CD8-positive, alpha-beta memory T cell (primary cell): ENCODE data around the gene SERGEF. TPM values are rescaled to one million over a fixed set of nuclear protein-coding genes. Genes with fewer than 3 reads are reported as not detected.

ENCODE experiments used
- CTCF ChIA-PET: fragments of 350-600 bp; sonication (Branson Sonifier 250); formaldehyde crosslinking; loops from one replicate; lab custom pipeline; 2021; ENCODE audit warnings: antibody characterized with exemption; lab: Charles Lee
- POLR2A ChIA-PET: fragments of 350-600 bp; sonication (Branson Sonifier 250); formaldehyde crosslinking; loops from one replicate; lab custom pipeline; 2021; ENCODE audit warnings: antibody characterized with exemption; lab: Charles Lee
- DNase-seq, 5 donors: peaks; one replicate each; pipeline versions ENCODE4 v3.0.0 to v3.0.0-alpha.2; 2020 to 2022; ENCODE audit warnings: mixed read lengths in 1 of 5
- H3K27ac ChIP-seq: one replicate; pipeline ENCODE4 v1.7.0; 2013; ENCODE audit warnings: low read depth, mild to moderate bottlenecking, low read length, moderate library complexity
- H3K27me3 ChIP-seq: 2 replicates; pipeline ENCODE4 v1.7.0; 2013; ENCODE audit warnings: low read length, mild to moderate bottlenecking; ENCODE audit not compliant: insufficient read depth, poor library complexity, severe bottlenecking
- H3K36me3 ChIP-seq: 2 replicates; pipeline ENCODE4 v1.7.0; 2013; ENCODE audit warnings: mild to moderate bottlenecking, low read length, moderate library complexity; ENCODE audit not compliant: insufficient read depth
- H3K4me1 ChIP-seq: 2 replicates; pipeline ENCODE4 v1.7.0; 2013; ENCODE audit warnings: mild to moderate bottlenecking, low read length, moderate library complexity; ENCODE audit not compliant: insufficient read depth
- H3K4me3 ChIP-seq: 2 replicates; pipeline ENCODE4 v1.7.0; 2013; ENCODE audit warnings: mild to moderate bottlenecking, low read length
- H3K9me3 ChIP-seq: 2 replicates; pipeline ENCODE4 v1.7.0; 2013; ENCODE audit warnings: mild to moderate bottlenecking, low read length
- H3K27ac Mint-ChIP-seq, 8 donors: one replicate each; pipeline ENCODE4 v1.8.0; 2020 to 2021; ENCODE audit warnings: mixed read lengths in 8 of 8, mild to moderate bottlenecking in 6 of 8, inconsistent platforms in 3 of 8, moderate library complexity in 3 of 8
- H3K27me3 Mint-ChIP-seq, 2 donors: one replicate each; pipeline ENCODE4 v1.8.0; 2020 to 2021; ENCODE audit warnings: mixed read lengths in 2 of 2, mild to moderate bottlenecking in 1 of 2, moderate library complexity in 1 of 2
- H3K36me3 Mint-ChIP-seq, 3 donors: one replicate each; pipeline ENCODE4 v1.8.0; 2020 to 2021; ENCODE audit warnings: mixed read lengths in 3 of 3, inconsistent platforms in 1 of 3, mild to moderate bottlenecking in 1 of 3
- H3K4me1 Mint-ChIP-seq, 3 donors: one replicate each; pipeline ENCODE4 v1.8.0; 2020 to 2021; ENCODE audit warnings: mixed read lengths in 3 of 3, inconsistent platforms in 1 of 3, mild to moderate bottlenecking in 1 of 3
- H3K4me3 Mint-ChIP-seq, 7 donors: one replicate each; pipeline ENCODE4 v1.8.0; 2020 to 2021; ENCODE audit warnings: mixed read lengths in 7 of 7, mild to moderate bottlenecking in 6 of 7, moderate library complexity in 4 of 7, inconsistent platforms in 2 of 7
- H3K9me3 Mint-ChIP-seq, 5 donors: one replicate each; pipeline ENCODE4 v1.8.0; 2020 to 2022; ENCODE audit warnings: mixed read lengths in 5 of 5, mild to moderate bottlenecking in 3 of 5, moderate library complexity in 2 of 5, inconsistent platforms in 1 of 5
- polyA plus RNA-seq: library from polyadenylated mRNA; unstranded; fragments of 300-500 nt; fragmentation: Illumina TruSeq; gene quantifications from one replicate; pipeline ENCODE4 v1.2.3, GENCODE V29; 2021
- total RNA-seq, 2 experiments: library from RNA; stranded (reverse); gene quantifications; one replicate each; pipeline ENCODE4 v1.2.3, GENCODE V29; 2021

SERGEF gene
- total and polyA plus RNA-seq, 3 experiments from 2014 or later, result 30.0 to 69.3 (median 34.5) TPM

GRCh38 chr11:17776212-17776875 lies 236.5 kb downstream of the SERGEF start:
- no peak for DNase-seq
- Histone ChIP-seq H3K27me3 (no peaks in the 10 kb centered on the region), H3K36me3 (no peaks in the 10 kb centered on the region), H3K9me3 (no peaks in the 10 kb centered on the region), H3K4me3 (no peak overlapping the region), H3K4me1 (no peaks in the 10 kb centered on the region), H3K27ac (no peak overlapping the region)
- Mint-ChIP-seq H3K27me3 (no peaks in the 10 kb centered on the region), H3K4me3 (no peak overlapping the region), H3K27ac (no peak overlapping the region), H3K4me1 (no peaks in the 10 kb centered on the region), H3K36me3 (no peaks in the 10 kb centered on the region), H3K9me3 (no peaks in the 10 kb centered on the region)
- CTCF ChIA-PET, result no interaction called here
- POLR2A ChIA-PET, result no interaction called here

- H3K4me3 Mint-ChIP-seq, result no peak overlapping the region
- peak in 1 of 5 donors; percentile 30 for DNase-seq
- Histone ChIP-seq H3K27ac (no peak overlapping the region), H3K4me3 (no peak overlapping the region), H3K27me3 (no peaks in the 10 kb centered on the region), H3K9me3 (no peaks in the 10 kb centered on the region), H3K36me3 (no peaks in the 10 kb centered on the region), H3K4me1 (no peaks in the 10 kb centered on the region)
- no peak overlapping the region for H3K27ac Mint-ChIP-seq
- H3K27me3 Mint-ChIP-seq, result no peaks in the 10 kb centered on the region
- H3K4me1 Mint-ChIP-seq, result no peaks in the 10 kb centered on the region
- POLR2A ChIA-PET, result no interaction called here
- CTCF ChIA-PET, result no interaction called here
- no peaks in the 10 kb centered on the region for H3K36me3 Mint-ChIP-seq
- no peaks in the 10 kb centered on the region for H3K9me3 Mint-ChIP-seq
Observed at GRCh38 chr11:17775507-17776211, 237.2 kb downstream of the SERGEF start.

- no peaks in the 10 kb centered on the region for H3K9me3 ChIP-seq
- H3K4me3 Mint-ChIP-seq, result no peak overlapping the region
- no peaks in the 10 kb centered on the region for H3K4me1 ChIP-seq
- H3K36me3 ChIP-seq, result no peaks in the 10 kb centered on the region
- no peaks in the 10 kb centered on the region for H3K4me1 Mint-ChIP-seq
- no peak overlapping the region for H3K4me3 ChIP-seq
- no peak overlapping the region for H3K27ac ChIP-seq
- H3K9me3 Mint-ChIP-seq, result no peaks in the 10 kb centered on the region
- no peak overlapping the region for H3K27ac Mint-ChIP-seq
- H3K27me3 Mint-ChIP-seq, result no peaks in the 10 kb centered on the region
- DNase-seq, result peak in 1 of 5 donors; percentile 17
- ChIA-PET CTCF (no interaction called here), POLR2A (no interaction called here)
- no peaks in the 10 kb centered on the region for H3K36me3 Mint-ChIP-seq
- no peaks in the 10 kb centered on the region for H3K27me3 ChIP-seq
Observed at GRCh38 chr11:17775035-17775348, 237.9 kb downstream of the SERGEF start.

GRCh38 chr11:17774232-17775034 lies 238.4 kb downstream of the SERGEF start:
- no peak overlapping the region for H3K4me3 ChIP-seq
- DNase-seq, result peak in 1 of 5 donors; percentile 9
- H3K9me3 Mint-ChIP-seq, result no peaks in the 10 kb centered on the region
- no peaks in the 10 kb centered on the region for H3K4me1 ChIP-seq
- no peaks in the 10 kb centered on the region for H3K27me3 Mint-ChIP-seq
- H3K9me3 ChIP-seq, result no peaks in the 10 kb centered on the region
- H3K27ac Mint-ChIP-seq, result peak overlapping the region in 1 of 8 donors; percentile 2
- H3K36me3 Mint-ChIP-seq, result no peaks in the 10 kb centered on the region
- ChIA-PET CTCF (no interaction called here), POLR2A (no interaction called here)
- no peaks in the 10 kb centered on the region for H3K27me3 ChIP-seq
- no peaks in the 10 kb centered on the region for H3K4me1 Mint-ChIP-seq
- no peak overlapping the region for H3K4me3 Mint-ChIP-seq
- H3K27ac ChIP-seq, result no peak overlapping the region
- no peaks in the 10 kb centered on the region for H3K36me3 ChIP-seq

GRCh38 chr11:17773674-17774073 lies 239.2 kb downstream of the SERGEF start:
- no peak overlapping the region for H3K27ac ChIP-seq
- ChIA-PET POLR2A (no interaction called here), CTCF (no interaction called here)
- H3K36me3 ChIP-seq, result no peaks in the 10 kb centered on the region
- no peaks in the 10 kb centered on the region for H3K36me3 Mint-ChIP-seq
- H3K27me3 ChIP-seq, result no peaks in the 10 kb centered on the region
- no peaks in the 10 kb centered on the region for H3K4me1 ChIP-seq
- H3K9me3 Mint-ChIP-seq, result no peaks in the 10 kb centered on the region
- no peak overlapping the region for H3K4me3 Mint-ChIP-seq
- no peaks in the 10 kb centered on the region for H3K27me3 Mint-ChIP-seq
- H3K4me3 ChIP-seq, result no peak overlapping the region
- H3K4me1 Mint-ChIP-seq, result no peaks in the 10 kb centered on the region
- H3K9me3 ChIP-seq, result no peaks in the 10 kb centered on the region
- peak overlapping the region in 1 of 8 donors; percentile 55 for H3K27ac Mint-ChIP-seq
- DNase-seq, result peak in 1 of 5 donors; percentile 30

GRCh38 chr11:17772704-17773600 lies 239.9 kb downstream of the SERGEF start:
- peak in 1 of 5 donors; percentile 30 for DNase-seq
- H3K27me3 Mint-ChIP-seq, result peaks cover 0 to 3% of the 10 kb centered on the region in 2 donors
- H3K9me3 ChIP-seq, result no peaks in the 10 kb centered on the region
- H3K36me3 Mint-ChIP-seq, result no peaks in the 10 kb centered on the region
- no peaks in the 10 kb centered on the region for H3K27me3 ChIP-seq
- no peak overlapping the region for H3K4me3 Mint-ChIP-seq
- ChIA-PET POLR2A (no interaction called here), CTCF (no interaction called here)
- no peak overlapping the region for H3K4me3 ChIP-seq
- no peaks in the 10 kb centered on the region for H3K4me1 ChIP-seq
- no peak overlapping the region for H3K27ac Mint-ChIP-seq
- no peaks in the 10 kb centered on the region for H3K9me3 Mint-ChIP-seq
- no peak overlapping the region for H3K27ac ChIP-seq
- H3K36me3 ChIP-seq, result no peaks in the 10 kb centered on the region
- no peaks in the 10 kb centered on the region for H3K4me1 Mint-ChIP-seq

GRCh38 chr11:17771841-17772401 lies 240.9 kb downstream of the SERGEF start:
- Histone ChIP-seq H3K9me3 (no peaks in the 10 kb centered on the region), H3K4me3 (no peak overlapping the region), H3K36me3 (no peaks in the 10 kb centered on the region), H3K27me3 (no peaks in the 10 kb centered on the region), H3K4me1 (no peaks in the 10 kb centered on the region), H3K27ac (no peak overlapping the region)
- POLR2A ChIA-PET, result no interaction called here
- no peaks in the 10 kb centered on the region for H3K9me3 Mint-ChIP-seq
- peak in 1 of 5 donors; percentile 30 for DNase-seq
- no peaks in the 10 kb centered on the region for H3K36me3 Mint-ChIP-seq
- H3K4me1 Mint-ChIP-seq, result no peaks in the 10 kb centered on the region
- CTCF ChIA-PET, result no interaction called here
- no peak overlapping the region for H3K4me3 Mint-ChIP-seq
- H3K27me3 Mint-ChIP-seq, result peaks cover 0 to 4% of the 10 kb centered on the region in 2 donors
- H3K27ac Mint-ChIP-seq, result no peak overlapping the region
